GM12878 (cell line): Measurements from ENCODE around the gene MAP4K2. TPM values are rescaled to one million over a fixed set of nuclear protein-coding genes. Genes with fewer than 3 reads are reported as not detected.

Experiments used
- ATAC-seq: fragments of 200-7000 bp; cut with Tn5 transposase; 3 replicates; pipeline ENCODE4 v1.9.1; 2020; ENCODE audit warnings: mild to moderate bottlenecking, moderate library complexity
- BruUV-seq: library from RNA; stranded (reverse); fragments of 400-500 nt; replicated peaks from 2 replicates; lab custom pipeline; 2021; lab: Mats Ljungman, UMichigan
- CTCF ChIA-PET: fragments of 300-600 bp; sonication (Branson Sonifier 250); formaldehyde crosslinking; extraction: SDS; loops from one replicate; lab custom pipeline; 2021; ENCODE audit warnings: inconsistent platforms; lab: Yijun Ruan, JAX
- POLR2A ChIA-PET: fragments of 350-600 bp; formaldehyde crosslinking; extraction: SDS; loops from one replicate; lab custom pipeline; 2021; ENCODE audit warnings: inconsistent platforms; lab: Charles Lee
- RAD21 ChIA-PET: fragments of 300-600 bp; sonication (Branson Sonifier 250); formaldehyde crosslinking; loops from one replicate; lab custom pipeline; 2023; ENCODE audit warnings: antibody characterized with exemption; ENCODE audit not compliant: unreplicated experiment; lab: Charles Lee
- SMC1A ChIA-PET: fragments of 300-600 bp; sonication (Branson Sonifier 250); formaldehyde crosslinking; loops from one replicate; lab custom pipeline; 2023; ENCODE audit not compliant: unreplicated experiment, uncharacterized antibody; lab: Charles Lee
- DNase-seq: peaks from one replicate; pipeline ENCODE4 v3.0.0-alpha.2; 2011; ENCODE audit warnings: low read depth, low spot score
- FAIRE-seq: peaks from 3 replicates; lab custom pipeline; 2011; peaks lifted over from hg19 to GRCh38; lab: Jason Lieb, UNC
- H2AFZ ChIP-seq: 2 replicates; pipeline ENCODE4 v1.6.0; 2011; ENCODE audit warnings: low read depth, low read length, control low read depth; ENCODE audit not compliant: control insufficient read depth
- H3K27ac ChIP-seq: 2 replicates; pipeline ENCODE4 v1.5.1; 2011; ENCODE audit warnings: control low read depth; ENCODE audit not compliant: control insufficient read depth, insufficient read depth
- H3K27me3 ChIP-seq, 2 experiments: replicated peaks in 1 of 2; 2 replicates each; pipeline versions ENCODE4 v1.6.0 to v1.6.1; 2011; ENCODE audit warnings: low read length in 1 of 2; ENCODE audit not compliant: control insufficient read depth in 2 of 2, insufficient read depth in 2 of 2
- H3K36me3 ChIP-seq, 2 experiments: 2 replicates each; pipeline ENCODE4 v1.5.1; 2011; ENCODE audit warnings: low read length in 1 of 2; ENCODE audit not compliant: control insufficient read depth in 2 of 2, insufficient read depth in 2 of 2
- H3K4me1 ChIP-seq: 2 replicates; pipeline ENCODE4 v1.6.1; 2011; ENCODE audit warnings: mild to moderate bottlenecking, low read length, moderate library complexity, mixed read lengths; ENCODE audit not compliant: control insufficient read depth, insufficient read depth
- H3K4me2 ChIP-seq: 2 replicates; pipeline ENCODE4 v1.6.0; 2011; ENCODE audit warnings: control low read depth; ENCODE audit not compliant: control insufficient read depth, insufficient read depth
- H3K4me3 ChIP-seq: fragments of 200-600 bp; sonication (generic); 2 replicates; pipeline ENCODE4 v1.5.1; 2016
- H3K79me2 ChIP-seq: 2 replicates; pipeline ENCODE4 v1.6.0; 2011; ENCODE audit warnings: low read length; ENCODE audit not compliant: control insufficient read depth, insufficient read depth
- H3K9ac ChIP-seq: 2 replicates; pipeline ENCODE4 v1.8.0; 2011; ENCODE audit warnings: low read length, control low read depth, mixed read lengths; ENCODE audit not compliant: control insufficient read depth, insufficient read depth
- H3K9me3 ChIP-seq: replicated peaks from 3 replicates; pipeline ENCODE4 v1.5.1; 2011; ENCODE audit warnings: mild to moderate bottlenecking, low read length; ENCODE audit not compliant: control insufficient read depth, insufficient read depth
- H4K20me1 ChIP-seq: 2 replicates; pipeline ENCODE4 v1.6.0; 2011; ENCODE audit not compliant: control insufficient read depth, insufficient read depth
- BCL11A ChIP-seq: IDR thresholded peaks from 2 replicates; pipeline ENCODE4 v1.6.1; 2011; ENCODE audit warnings: low read depth, low read length
- CBFB ChIP-seq: IDR thresholded peaks from 2 replicates; pipeline ENCODE4 v1.6.1; 2016; ENCODE audit warnings: antibody characterized with exemption, low read depth
- NFYB ChIP-seq: IDR thresholded peaks from 2 replicates; pipeline ENCODE4 v1.6.1; 2011; ENCODE audit warnings: low read depth, mild to moderate bottlenecking, low read length, improper control_type of control experiment, moderate library complexity; ENCODE audit not compliant: insufficient read depth
- RAD51 ChIP-seq: fragments of 450-650 bp; IDR thresholded peaks from 2 replicates; pipeline ENCODE4 v1.6.1; 2016; ENCODE audit warnings: moderate library complexity, mild to moderate bottlenecking, inconsistent platforms
- WGBS: methylation state at CpG from one replicate; pipeline ENCODE4 v1.1.6; 2016; ENCODE audit warnings: low lambda C conversion rate; ENCODE audit not compliant: insufficient replicate concordance, insufficient coverage; ENCODE audit errors: missing lambda C conversion rate; 5-methylcytosine and 5-hydroxymethylcytosine counted together
- in situ Hi-C: fragments of 300-500 bp; cut with MboI; formaldehyde crosslinking; loops from 9 replicates; pipeline ENCODE4 v1.14.3; 2018; ENCODE audit warnings: mixed read lengths
- intact Hi-C: fragments of 100-400 bp; cut with micrococcal nuclease; formaldehyde crosslinking; loops from one replicate; pipeline ENCODE4 v1.14.2; 2022; ENCODE audit not compliant: unreplicated experiment
- polyA plus RNA-seq, 11 experiments: library from polyadenylated mRNA; depleted of rRNA in 4 of 11; unstranded in 6 of 11; stranded (reverse) in 5 of 11; fragments of >200 nt; fragmentation: Nextera tagmentation in 4 of 11; fragmentation: Illumina TruSeq in 1 of 11; extraction: Ambion mirVana in 4 of 11; extraction: Trizol in 1 of 11; gene quantifications; 1 replicate in 1 of 11; 2 replicates in 10 of 11; pipeline versions ENCODE4 v1.2.1 to v1.2.3, GENCODE V29; 2011 to 2016; ENCODE audit warnings: inconsistent platforms in 2 of 11, missing spikeins in 2 of 11, low read depth in 1 of 11
- total RNA-seq, 4 experiments: library from RNA; depleted of rRNA in 3 of 4; stranded (reverse); fragments of >200 nt in 3 of 4; fragmentation: Illumina TruSeq in 1 of 4; extraction: Trizol in 1 of 4; gene quantifications; 2 replicates each; pipeline versions ENCODE4 v1.2.1 to v1.2.3, GENCODE V29; 2013 to 2021
- TF ChIP-seq, protein P1 (sequence below): fragments of 450-650 bp; IDR thresholded peaks from 2 replicates; pipeline ENCODE4 v1.6.1; 2016; ENCODE audit warnings: mild to moderate bottlenecking
- TF ChIP-seq, protein P2 (sequence below): IDR thresholded peaks from 2 replicates; pipeline ENCODE4 v1.6.1; 2012; ENCODE audit warnings: low read depth, low read length, improper control_type of control experiment

MAP4K2 gene
- total and polyA plus RNA-seq, 10 of the 15 experiments (the other 5 are each of a cell fraction or from before 2014, with no cell fraction given) = 0.98 to 78.1 (median 48.9) TPM

DNA sequence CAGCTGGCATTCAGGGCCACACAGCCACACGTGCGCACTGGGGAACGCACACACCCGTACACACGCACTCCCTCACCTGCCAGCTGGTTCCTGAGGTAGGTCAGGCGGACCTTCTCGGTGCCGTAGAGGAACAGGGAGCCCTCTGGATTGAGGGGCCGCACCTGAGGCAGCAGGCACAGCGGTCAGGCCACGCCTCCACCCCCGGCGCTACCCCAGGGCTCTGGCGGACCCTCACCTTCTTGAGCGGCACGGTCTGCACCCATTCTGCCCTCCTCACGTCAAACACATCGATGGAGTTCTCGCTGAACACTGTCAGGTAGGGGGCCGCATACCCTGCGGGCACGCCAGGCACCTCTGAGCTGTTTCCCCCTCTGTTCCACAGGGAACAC lies 24.4 kb upstream of the MAP4K2 start (continued):
- TF ChIP-seq, protein P1, sequence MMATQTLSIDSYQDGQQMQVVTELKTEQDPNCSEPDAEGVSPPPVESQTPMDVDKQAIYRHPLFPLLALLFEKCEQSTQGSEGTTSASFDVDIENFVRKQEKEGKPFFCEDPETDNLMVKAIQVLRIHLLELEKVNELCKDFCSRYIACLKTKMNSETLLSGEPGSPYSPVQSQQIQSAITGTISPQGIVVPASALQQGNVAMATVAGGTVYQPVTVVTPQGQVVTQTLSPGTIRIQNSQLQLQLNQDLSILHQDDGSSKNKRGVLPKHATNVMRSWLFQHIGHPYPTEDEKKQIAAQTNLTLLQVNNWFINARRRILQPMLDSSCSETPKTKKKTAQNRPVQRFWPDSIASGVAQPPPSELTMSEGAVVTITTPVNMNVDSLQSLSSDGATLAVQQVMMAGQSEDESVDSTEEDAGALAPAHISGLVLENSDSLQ = no peak
- TF ChIP-seq RAD51 = no peak
- no peak for TF ChIP-seq CBFB
- TF ChIP-seq, protein P2, sequence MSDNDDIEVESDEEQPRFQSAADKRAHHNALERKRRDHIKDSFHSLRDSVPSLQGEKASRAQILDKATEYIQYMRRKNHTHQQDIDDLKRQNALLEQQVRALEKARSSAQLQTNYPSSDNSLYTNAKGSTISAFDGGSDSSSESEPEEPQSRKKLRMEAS = no peak

DNA sequence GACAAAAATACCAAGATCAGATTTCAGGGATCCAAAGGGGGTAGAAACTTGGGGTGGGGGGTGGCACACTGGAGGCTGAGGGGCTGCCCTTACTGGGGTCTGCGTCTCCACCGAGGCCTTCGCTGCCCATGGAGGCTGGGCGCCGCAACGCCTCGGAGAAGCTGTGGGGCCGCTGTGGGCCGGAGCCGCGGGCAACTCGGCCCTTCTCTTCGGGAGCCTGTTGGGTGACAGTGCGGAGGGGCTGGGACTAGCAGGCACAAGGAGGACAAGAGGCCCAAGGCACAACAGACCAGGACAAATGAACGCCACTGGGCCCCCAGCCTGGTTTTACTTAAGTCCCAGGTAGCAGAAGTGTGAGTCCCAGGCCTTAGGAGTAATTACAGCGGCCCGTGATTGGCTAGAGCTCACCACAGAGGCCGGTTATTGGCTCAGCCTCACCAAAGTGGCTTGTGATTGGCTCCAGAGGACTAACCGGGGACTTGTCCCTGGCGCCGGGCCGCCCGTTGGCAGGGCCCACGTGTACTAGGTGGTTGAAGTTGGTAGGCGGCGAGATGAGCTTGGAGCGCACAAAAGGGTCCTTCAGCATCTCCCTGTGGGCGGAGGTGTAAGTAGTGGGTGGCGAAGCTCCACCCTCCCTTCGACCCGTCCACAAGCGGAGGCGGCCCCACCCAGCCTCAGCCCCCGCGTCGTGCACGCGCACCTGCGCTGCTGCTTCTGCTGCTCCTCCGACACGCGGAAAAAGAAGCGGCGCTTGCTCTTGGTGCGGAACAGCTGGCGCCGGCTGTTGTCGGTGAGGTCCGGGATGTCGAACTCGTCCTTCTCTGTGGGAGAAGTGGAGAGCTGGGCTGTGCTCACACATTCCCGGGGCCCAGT lies 23.8 kb upstream of the MAP4K2 start:
- FAIRE-seq (no peak), DNase-seq (no peak)
- no TSS peak for BruUV-seq
- no peaks in the 10 kb centered on the region for H4K20me1 ChIP-seq
- H2AFZ ChIP-seq = no peak overlapping the region
- TF ChIP-seq NFYB (0 out of 2 replicates have a peak, but pooled peaks have one; percentile 42), BCL11A (no peak)
- TF ChIP-seq, all 136 proteins: peak for 1
- Histone ChIP-seq H3K4me2 (no peak overlapping the region), H3K27me3 (no peaks in the 10 kb centered on the region), H3K4me3 (no peak overlapping the region), H3K4me1 (no peaks in the 10 kb centered on the region), H3K9ac (no peak overlapping the region), H3K9me3 (no peaks in the 10 kb centered on the region), H3K27ac (no peak overlapping the region), H3K36me3 (no peaks in the 10 kb centered on the region), H3K79me2 (no peaks in the 10 kb centered on the region)
- ChIA-PET RAD21 (no interaction called here), SMC1A (no interaction called here), CTCF (no interaction called here), POLR2A (no interaction called here)
- intact Hi-C loops = no loop called here
- in situ Hi-C loops = no loop called here
- no peak for ATAC-seq
- 80% methylated on average over 52 of the region's 52 CpGs for WGBS
